GM12878 (cell line): Measurements from ENCODE around the gene CLDN14. TPM values are rescaled to one million over a fixed set of nuclear protein-coding genes. Genes with fewer than 3 reads are reported as not detected.

Source experiments
- ATAC-seq: fragments of 200-7000 bp; cut with Tn5 transposase; 3 replicates; pipeline ENCODE4 v1.9.1; 2020; ENCODE audit warnings: mild to moderate bottlenecking, moderate library complexity
- BruUV-seq: library from RNA; stranded (reverse); fragments of 400-500 nt; replicated peaks from 2 replicates; lab custom pipeline; 2021; lab: Mats Ljungman, UMichigan
- CTCF ChIA-PET: fragments of 300-600 bp; sonication (Branson Sonifier 250); formaldehyde crosslinking; extraction: SDS; loops from one replicate; lab custom pipeline; 2021; ENCODE audit warnings: inconsistent platforms; lab: Yijun Ruan, JAX
- POLR2A ChIA-PET: fragments of 350-600 bp; formaldehyde crosslinking; extraction: SDS; loops from one replicate; lab custom pipeline; 2021; ENCODE audit warnings: inconsistent platforms; lab: Charles Lee
- RAD21 ChIA-PET: fragments of 300-600 bp; sonication (Branson Sonifier 250); formaldehyde crosslinking; loops from one replicate; lab custom pipeline; 2023; ENCODE audit warnings: antibody characterized with exemption; ENCODE audit not compliant: unreplicated experiment; lab: Charles Lee
- SMC1A ChIA-PET: fragments of 300-600 bp; sonication (Branson Sonifier 250); formaldehyde crosslinking; loops from one replicate; lab custom pipeline; 2023; ENCODE audit not compliant: unreplicated experiment, uncharacterized antibody; lab: Charles Lee
- DNase-seq: peaks from one replicate; pipeline ENCODE4 v3.0.0-alpha.2; 2011; ENCODE audit warnings: low read depth, low spot score
- FAIRE-seq: peaks from 3 replicates; lab custom pipeline; 2011; peaks lifted over from hg19 to GRCh38; lab: Jason Lieb, UNC
- H2AFZ ChIP-seq: 2 replicates; pipeline ENCODE4 v1.6.0; 2011; ENCODE audit warnings: low read depth, low read length, control low read depth; ENCODE audit not compliant: control insufficient read depth
- H3K27ac ChIP-seq: 2 replicates; pipeline ENCODE4 v1.5.1; 2011; ENCODE audit warnings: control low read depth; ENCODE audit not compliant: control insufficient read depth, insufficient read depth
- H3K27me3 ChIP-seq, 2 experiments: replicated peaks in 1 of 2; 2 replicates each; pipeline versions ENCODE4 v1.6.0 to v1.6.1; 2011; ENCODE audit warnings: low read length in 1 of 2; ENCODE audit not compliant: control insufficient read depth in 2 of 2, insufficient read depth in 2 of 2
- H3K36me3 ChIP-seq, 2 experiments: 2 replicates each; pipeline ENCODE4 v1.5.1; 2011; ENCODE audit warnings: low read length in 1 of 2; ENCODE audit not compliant: control insufficient read depth in 2 of 2, insufficient read depth in 2 of 2
- H3K4me1 ChIP-seq: 2 replicates; pipeline ENCODE4 v1.6.1; 2011; ENCODE audit warnings: mild to moderate bottlenecking, low read length, moderate library complexity, mixed read lengths; ENCODE audit not compliant: control insufficient read depth, insufficient read depth
- H3K4me2 ChIP-seq: 2 replicates; pipeline ENCODE4 v1.6.0; 2011; ENCODE audit warnings: control low read depth; ENCODE audit not compliant: control insufficient read depth, insufficient read depth
- H3K4me3 ChIP-seq: fragments of 200-600 bp; sonication (generic); 2 replicates; pipeline ENCODE4 v1.5.1; 2016
- H3K79me2 ChIP-seq: 2 replicates; pipeline ENCODE4 v1.6.0; 2011; ENCODE audit warnings: low read length; ENCODE audit not compliant: control insufficient read depth, insufficient read depth
- H3K9ac ChIP-seq: 2 replicates; pipeline ENCODE4 v1.8.0; 2011; ENCODE audit warnings: low read length, control low read depth, mixed read lengths; ENCODE audit not compliant: control insufficient read depth, insufficient read depth
- H3K9me3 ChIP-seq: replicated peaks from 3 replicates; pipeline ENCODE4 v1.5.1; 2011; ENCODE audit warnings: mild to moderate bottlenecking, low read length; ENCODE audit not compliant: control insufficient read depth, insufficient read depth
- H4K20me1 ChIP-seq: 2 replicates; pipeline ENCODE4 v1.6.0; 2011; ENCODE audit not compliant: control insufficient read depth, insufficient read depth
- IKZF1 ChIP-seq: fragments of 450-650 bp; conservative IDR thresholded peaks from 2 replicates; pipeline ENCODE4 v1.6.1; 2017; ENCODE audit warnings: antibody characterized with exemption, mild to moderate bottlenecking
- POLR2AphosphoS2 ChIP-seq: IDR thresholded peaks from 2 replicates; pipeline ENCODE4 v1.6.1; 2011; ENCODE audit warnings: low read depth, mild to moderate bottlenecking, low read length, improper control_type of control experiment, moderate library complexity
- WGBS: methylation state at CpG from one replicate; pipeline ENCODE4 v1.1.6; 2016; ENCODE audit warnings: low lambda C conversion rate; ENCODE audit not compliant: insufficient replicate concordance, insufficient coverage; ENCODE audit errors: missing lambda C conversion rate; 5-methylcytosine and 5-hydroxymethylcytosine counted together
- in situ Hi-C: fragments of 300-500 bp; cut with MboI; formaldehyde crosslinking; loops from 9 replicates; pipeline ENCODE4 v1.14.3; 2018; ENCODE audit warnings: mixed read lengths
- intact Hi-C: fragments of 100-400 bp; cut with micrococcal nuclease; formaldehyde crosslinking; loops from one replicate; pipeline ENCODE4 v1.14.2; 2022; ENCODE audit not compliant: unreplicated experiment
- polyA plus RNA-seq, 11 experiments: library from polyadenylated mRNA; depleted of rRNA in 4 of 11; unstranded in 6 of 11; stranded (reverse) in 5 of 11; fragments of >200 nt; fragmentation: Nextera tagmentation in 4 of 11; fragmentation: Illumina TruSeq in 1 of 11; extraction: Ambion mirVana in 4 of 11; extraction: Trizol in 1 of 11; gene quantifications; 1 replicate in 1 of 11; 2 replicates in 10 of 11; pipeline versions ENCODE4 v1.2.1 to v1.2.3, GENCODE V29; 2011 to 2016; ENCODE audit warnings: inconsistent platforms in 2 of 11, missing spikeins in 2 of 11, low read depth in 1 of 11
- total RNA-seq, 4 experiments: library from RNA; depleted of rRNA in 3 of 4; stranded (reverse); fragments of >200 nt in 3 of 4; fragmentation: Illumina TruSeq in 1 of 4; extraction: Trizol in 1 of 4; gene quantifications; 2 replicates each; pipeline versions ENCODE4 v1.2.1 to v1.2.3, GENCODE V29; 2013 to 2021

CLDN14 gene
- total and polyA plus RNA-seq, 10 of the 15 experiments (the other 5 are each of a cell fraction or from before 2014, with no cell fraction given) = 0.90 to 19.4 (median 6.6) TPM

DNA sequence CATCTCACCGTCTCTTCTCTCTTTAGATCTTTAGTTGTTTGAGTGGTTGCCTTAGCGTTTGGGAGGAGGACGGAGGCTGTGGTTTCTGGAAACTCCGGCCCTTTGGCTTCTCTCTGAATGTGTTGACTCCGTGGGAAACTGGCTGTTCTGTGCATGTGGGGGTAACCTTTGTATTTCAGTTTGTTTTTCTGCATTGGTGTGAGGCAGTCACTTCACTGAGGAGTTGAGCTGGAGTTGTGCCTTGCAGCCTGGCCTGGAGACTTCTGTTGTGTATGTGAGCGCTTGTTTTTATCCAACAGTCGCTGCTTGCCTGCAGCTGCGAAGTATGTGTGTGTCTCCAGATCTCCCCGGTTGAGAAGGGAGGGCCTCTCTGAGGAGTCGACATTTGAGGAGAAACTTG, 33.6 kb downstream of the CLDN14 start:
- no peak for FAIRE-seq
- no peak overlapping the region for H2AFZ ChIP-seq
- no peak overlapping the region for H3K4me2 ChIP-seq
- SMC1A ChIA-PET = interaction anchor here (2.0 kb wide), 1 partner anchor 17 kb away, joined by 7 read pairs; no protein-coding TSS in a partner anchor
- no peaks in the 10 kb centered on the region for H4K20me1 ChIP-seq
- no peak overlapping the region for H3K27ac ChIP-seq
- no peaks in the 10 kb centered on the region for H3K79me2 ChIP-seq
- DNase-seq = no peak
- CTCF ChIA-PET = interaction anchor here (1.0 kb wide), 1 partner anchor 24 kb away, joined by 3 read pairs; no protein-coding TSS in a partner anchor
- H3K4me1 ChIP-seq = no peaks in the 10 kb centered on the region
- no peak for ATAC-seq
- no TSS peak for BruUV-seq
- no peaks in the 10 kb centered on the region for H3K9me3 ChIP-seq
- H3K9ac ChIP-seq = no peak overlapping the region
- H3K27me3 ChIP-seq = no peaks in the 10 kb centered on the region
- no peak overlapping the region for H3K4me3 ChIP-seq
- 62% methylated on average over 10 of the region's 10 CpGs for WGBS
- no peaks in the 10 kb centered on the region for H3K36me3 ChIP-seq
- in situ Hi-C loops = no loop called here
- RAD21 ChIA-PET = no interaction called here
- intact Hi-C loops = no loop called here
- TF ChIP-seq POLR2AphosphoS2 = no peak
- POLR2A ChIA-PET = no interaction called here

DNA sequence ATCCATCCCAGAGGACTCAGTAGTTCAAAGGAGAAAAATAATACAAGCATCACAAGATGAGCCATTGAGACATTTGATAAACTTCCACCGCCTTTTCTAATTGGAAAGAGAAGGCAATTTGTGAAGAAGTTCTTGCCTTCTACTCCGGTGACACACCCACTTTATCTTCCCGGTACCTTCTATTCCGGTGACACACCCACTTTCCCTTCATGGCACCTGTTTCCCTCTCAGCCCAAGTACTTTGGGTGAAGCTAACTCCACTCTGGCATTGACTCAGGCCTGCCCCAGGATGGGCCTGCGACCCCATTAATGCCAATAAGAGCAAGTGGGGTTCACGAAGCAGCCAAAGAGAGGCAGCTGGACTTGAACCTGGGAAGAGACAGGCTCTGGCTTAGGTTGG, 38.2 kb downstream of the CLDN14 start:
- Histone ChIP-seq H2AFZ (no peak overlapping the region), H3K36me3 (no peaks in the 10 kb centered on the region), H3K9me3 (no peaks in the 10 kb centered on the region), H3K27me3 (no peaks in the 10 kb centered on the region), H3K79me2 (no peaks in the 10 kb centered on the region), H3K9ac (no peak overlapping the region), H3K27ac (no peak overlapping the region), H3K4me3 (no peak overlapping the region), H3K4me1 (no peaks in the 10 kb centered on the region)
- RAD21 ChIA-PET = no interaction called here
- ATAC-seq (no peak), FAIRE-seq (no peak), DNase-seq (no peak)
- in situ Hi-C loops = no loop called here
- POLR2A ChIA-PET = no interaction called here
- SMC1A ChIA-PET = interaction anchor here (1.5 kb wide), 1 partner anchor 8 kb away, joined by 3 read pairs; no protein-coding TSS in a partner anchor
- 66% methylated on average over 6 of the region's 6 CpGs for WGBS
- no TSS peak for BruUV-seq
- intact Hi-C loops = no loop called here
- CTCF ChIA-PET = interaction anchor here (0.5 to 0.8 kb wide), 2 partner anchors 153 to 414 kb away, joined by 3 read pairs; no protein-coding TSS in a partner anchor
- no peak for TF ChIP-seq IKZF1
- TF ChIP-seq, all 136 proteins: peak for 0
- Histone ChIP-seq H4K20me1 (no peaks in the 10 kb centered on the region), H3K4me2 (no peak overlapping the region)
